GM10266 (cell line): ENCODE measurements around the gene ABHD14A.

Experiments used
- DNase-seq: peaks from one replicate; pipeline ENCODE4 v3.0.0; 2012; ENCODE audit errors: extremely low spot score
- CTCF ChIP-seq: IDR thresholded peaks from 2 replicates; pipeline ENCODE4 v1.5.1; 2012; ENCODE audit warnings: mild to moderate bottlenecking, low read depth; ENCODE audit not compliant: control insufficient read depth, insufficient read depth; ENCODE audit errors: missing control alignments

Gene ABHD14A

GRCh38 chr3:51982352-51982837, 7.5 kb downstream of the ABHD14A start:
- peak; percentile 79 for DNase-seq
- TF ChIP-seq CTCF: peak; percentile 60

DNA sequence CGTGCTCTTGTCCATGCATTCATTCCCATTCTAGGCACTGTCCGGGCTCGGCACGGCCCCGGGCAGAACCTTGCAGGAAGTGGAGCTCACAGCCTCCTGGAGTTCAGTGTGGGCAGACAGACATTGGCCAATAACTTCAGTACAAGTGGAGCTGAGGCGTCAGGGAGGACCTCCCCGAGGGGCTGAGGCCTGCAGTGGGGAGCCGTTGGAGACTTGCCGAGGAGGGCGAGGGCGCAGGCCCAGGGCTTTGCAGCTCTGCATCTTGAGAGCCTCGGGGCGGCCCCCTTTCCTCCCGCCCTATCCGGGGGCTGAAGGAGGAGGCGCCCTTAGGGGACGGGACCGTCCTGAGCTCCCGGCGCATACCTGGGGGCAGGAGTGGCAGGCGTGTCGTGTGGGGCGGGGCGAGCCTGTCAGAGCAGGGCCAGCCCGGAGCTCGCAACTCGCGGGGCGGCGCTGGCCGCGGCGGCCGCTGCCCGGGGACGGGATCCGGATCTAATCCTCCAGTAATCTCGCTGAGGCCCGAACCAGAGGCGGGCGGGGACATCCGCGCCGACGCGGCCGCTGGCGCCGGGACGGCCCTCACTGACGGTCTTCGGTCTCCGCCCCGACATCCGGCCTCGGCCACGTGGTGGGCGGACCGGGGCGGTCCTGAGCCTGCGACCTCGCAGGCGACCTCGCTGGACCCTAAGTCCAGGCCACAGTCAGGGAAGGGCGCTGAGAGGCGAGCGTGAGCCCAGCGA, 8.1 kb downstream of the ABHD14A start, which contains the start of gene ACY1:
TSS of gene ACY1 (plus strand) at position 698 of the 740 bp plus-strand sequence. CDS start 530 bp downstream, outside the sequence.
- TF ChIP-seq CTCF: no peak
- peak; percentile 97 for DNase-seq

DNA sequence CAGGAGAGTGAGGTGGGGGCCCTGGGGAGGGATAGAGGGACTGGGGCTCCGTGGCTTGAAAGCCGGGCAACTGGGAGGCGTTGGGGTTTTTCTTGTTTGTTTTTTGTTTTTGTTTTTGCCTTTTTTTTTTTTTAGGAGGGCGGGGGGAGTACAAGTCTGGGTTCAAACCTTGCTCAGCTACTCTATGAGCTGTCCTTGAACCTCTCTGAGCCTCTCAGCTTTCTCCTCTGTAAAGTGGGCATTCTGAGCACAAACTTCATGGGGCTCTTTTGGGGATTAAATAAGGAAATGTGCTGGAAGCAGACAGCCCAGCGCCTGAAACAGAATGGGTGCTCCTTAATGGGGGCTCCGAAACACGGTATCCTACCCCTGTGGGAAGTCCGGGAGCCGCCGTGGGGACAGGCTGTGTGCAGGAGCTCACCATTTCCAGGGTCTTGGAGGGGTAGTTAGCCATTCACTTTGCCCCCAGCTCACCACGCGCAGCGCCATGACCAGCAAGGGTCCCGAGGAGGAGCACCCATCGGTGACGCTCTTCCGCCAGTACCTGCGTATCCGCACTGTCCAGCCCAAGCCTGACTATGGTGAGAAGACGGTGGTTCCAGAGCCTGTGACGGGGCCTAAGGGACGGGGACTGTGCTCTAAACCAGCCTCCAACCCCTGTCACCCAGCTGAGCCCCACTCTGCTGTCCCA, 8.9 kb downstream of the ABHD14A start:
- DNase-seq: no peak
- TF ChIP-seq CTCF: no peak

GRCh38 chr3:51984269-51984647, 9.4 kb downstream of the ABHD14A start:
- TF ChIP-seq CTCF: no peak
- DNase-seq: no peak

GRCh38 chr3:51985063-51985462, 10.2 kb downstream of the ABHD14A start:
- no peak for TF ChIP-seq CTCF
- no peak for DNase-seq

DNA sequence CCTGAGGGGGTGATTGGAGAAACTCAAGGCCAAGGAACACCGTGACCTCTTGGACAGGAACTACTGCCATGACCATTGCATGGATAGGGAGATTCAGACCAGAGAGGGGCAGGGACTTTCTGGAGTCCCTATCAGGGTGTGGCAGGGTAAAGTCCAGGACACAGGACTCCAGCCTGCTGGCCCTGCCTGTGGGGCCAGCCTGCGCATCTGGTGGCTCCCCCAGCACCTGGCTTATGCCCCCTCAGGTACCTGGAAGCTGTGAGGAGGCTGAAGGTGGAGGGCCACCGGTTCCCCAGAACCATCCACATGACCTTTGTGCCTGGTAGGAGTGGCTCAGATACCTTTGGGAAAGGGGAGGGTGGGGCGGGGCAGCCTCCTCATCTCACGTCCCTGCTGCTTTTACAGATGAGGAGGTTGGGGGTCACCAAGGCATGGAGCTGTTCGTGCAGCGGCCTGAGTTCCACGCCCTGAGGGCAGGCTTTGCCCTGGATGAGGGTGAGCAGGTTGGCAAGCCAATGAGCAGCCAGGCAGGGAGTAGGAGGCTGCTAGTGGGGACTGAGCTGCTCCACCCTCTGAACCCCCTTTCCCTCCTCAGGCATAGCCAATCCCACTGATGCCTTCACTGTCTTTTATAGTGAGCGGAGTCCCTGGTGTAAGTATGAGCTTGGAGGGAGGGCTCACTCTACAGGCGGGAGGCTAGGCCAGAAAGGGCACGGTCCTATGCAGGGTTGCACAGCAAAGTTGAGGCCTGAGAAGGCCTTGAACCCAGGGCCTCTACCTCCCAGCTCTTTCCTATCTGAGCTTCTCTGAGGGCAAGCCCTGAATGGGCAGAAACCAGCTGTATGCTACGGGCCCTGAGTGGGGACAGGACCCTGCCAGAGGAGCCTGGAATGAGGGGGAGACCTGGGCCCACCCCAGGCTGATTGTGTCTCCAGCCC, 11.4 kb downstream of the ABHD14A start:
- TF ChIP-seq CTCF: no peak
- no peak for DNase-seq
